ENCODE measurements around the gene DNM3.

The DNM3 gene

DNA sequence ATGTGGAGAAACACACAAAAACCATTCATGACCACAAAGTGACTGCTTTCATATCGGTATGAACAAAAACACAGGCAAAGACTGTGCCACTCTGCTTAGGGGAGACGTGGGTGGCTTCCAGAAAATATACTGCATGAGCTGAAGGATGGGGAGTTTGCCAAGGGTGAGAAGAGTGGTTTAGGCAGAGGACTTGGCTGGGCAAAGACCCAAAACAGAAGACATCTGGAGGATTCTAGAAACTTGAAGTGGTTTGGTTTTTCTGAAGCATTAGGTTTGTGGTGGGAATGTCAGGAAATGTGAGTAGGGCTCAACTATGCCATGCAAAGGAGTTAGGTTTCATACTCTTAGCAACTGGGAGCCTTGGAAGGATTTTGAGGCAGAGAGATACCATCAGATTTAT, 26.6 kb upstream of the DNM3 start:
- ATAC-seq (ENCODE audit: low read depth) (no peak), DNase-seq (ENCODE audit: low spot score) (no peak)
- no peaks in the 10 kb centered on the region for H3K27me3 ChIP-seq (ENCODE audit: insufficient read depth, poor library complexity, severe bottlenecking)
- no peak overlapping the region for H3K4me3 ChIP-seq (ENCODE audit: severe bottlenecking)
- H3K4me1 ChIP-seq (ENCODE audit: insufficient read depth, poor library complexity, severe bottlenecking) = peaks cover 16% of the 10 kb centered on the region
- H3K9me3 ChIP-seq (ENCODE audit: severe bottlenecking) = no peaks in the 10 kb centered on the region
- H3K36me3 ChIP-seq (ENCODE audit: low read depth) = no peaks in the 10 kb centered on the region
- no peak for TF ChIP-seq CTCF (IDR thresholded peaks at IDR 0.05; ENCODE audit: poor library complexity, severe bottlenecking)
- H3K27ac ChIP-seq (ENCODE audit: poor library complexity, severe bottlenecking) = no peak overlapping the region

DNA sequence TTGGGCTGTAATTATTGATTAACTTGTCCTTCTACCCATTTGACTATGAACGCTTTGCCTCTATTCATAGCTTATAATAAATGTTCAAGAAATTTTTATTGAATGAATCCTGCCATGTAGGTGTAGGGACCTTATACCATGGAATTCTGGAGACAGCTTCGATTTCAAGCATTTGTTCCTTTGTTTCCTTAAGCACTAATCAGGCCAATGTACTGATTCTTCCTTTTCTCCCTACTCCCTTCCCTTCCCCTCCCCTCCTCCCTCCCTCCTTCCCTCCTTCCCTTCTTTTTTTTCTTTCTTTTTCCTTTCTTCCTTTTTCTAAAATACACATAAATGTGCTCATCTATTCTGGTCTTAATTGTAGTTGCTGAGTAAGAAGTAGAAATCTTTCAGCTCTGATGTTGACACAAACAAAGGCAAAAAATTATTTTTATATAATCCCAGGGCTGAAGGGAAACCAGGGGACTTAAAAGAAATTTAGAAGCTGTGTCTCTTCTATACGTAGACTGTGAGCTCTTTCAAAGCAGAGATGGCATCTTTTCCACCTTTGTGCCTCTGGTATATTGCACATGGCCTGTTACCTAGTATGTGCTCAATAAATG, 24.9 kb upstream of the DNM3 start:
- no peaks in the 10 kb centered on the region for H3K36me3 ChIP-seq (ENCODE audit: low read depth)
- H3K4me1 ChIP-seq (ENCODE audit: insufficient read depth, poor library complexity, severe bottlenecking) = peaks cover 10% of the 10 kb centered on the region
- H3K27me3 ChIP-seq (ENCODE audit: insufficient read depth, poor library complexity, severe bottlenecking) = no peaks in the 10 kb centered on the region
- DNase-seq (ENCODE audit: low spot score) = no peak
- no peak for ATAC-seq (ENCODE audit: low read depth)
- H3K9me3 ChIP-seq (ENCODE audit: severe bottlenecking) = no peaks in the 10 kb centered on the region
- no peak overlapping the region for H3K4me3 ChIP-seq (ENCODE audit: severe bottlenecking)
- no peak overlapping the region for H3K27ac ChIP-seq (ENCODE audit: poor library complexity, severe bottlenecking)
- TF ChIP-seq CTCF (IDR thresholded peaks at IDR 0.05; ENCODE audit: poor library complexity, severe bottlenecking) = no peak

DNA sequence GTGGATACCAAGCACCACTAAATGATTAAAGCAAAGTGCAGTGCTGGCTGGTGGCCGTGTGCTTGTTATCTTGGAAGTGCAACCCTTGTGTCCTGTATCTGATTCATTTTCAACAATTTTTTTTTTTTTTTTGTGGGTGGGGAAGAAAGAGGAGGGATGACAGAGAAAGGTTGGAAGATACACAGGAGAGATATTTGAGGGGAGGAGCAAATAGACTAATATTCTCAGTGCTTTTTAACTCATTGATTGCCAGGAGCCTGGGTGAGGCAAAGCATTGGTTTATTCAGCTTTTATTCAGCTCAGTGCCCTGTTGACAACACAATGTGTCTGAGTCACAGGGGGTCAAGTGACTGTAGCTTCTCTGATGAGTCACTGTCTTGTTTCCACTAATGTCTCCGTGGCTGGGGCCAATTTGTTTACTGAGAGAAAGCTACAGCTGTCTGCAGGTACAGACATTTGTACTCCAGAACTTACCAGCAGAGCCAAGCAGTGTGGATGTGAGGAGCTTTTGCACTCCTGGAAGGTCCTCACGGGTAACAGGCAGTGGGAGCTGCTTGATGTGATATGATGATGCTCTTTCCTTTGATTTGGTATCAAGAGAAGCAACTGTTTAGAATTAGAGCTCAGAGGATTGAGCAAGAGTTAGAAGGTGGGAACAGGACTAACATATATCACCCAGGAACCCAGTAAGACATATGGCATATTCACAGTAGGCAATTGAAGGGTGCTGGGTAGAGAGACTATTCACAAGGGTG, 23.6 kb upstream of the DNM3 start:
- TF ChIP-seq CTCF (IDR thresholded peaks at IDR 0.05; ENCODE audit: poor library complexity, severe bottlenecking) = no peak
- H3K27me3 ChIP-seq (ENCODE audit: insufficient read depth, poor library complexity, severe bottlenecking) = no peaks in the 10 kb centered on the region
- no peak overlapping the region for H3K4me3 ChIP-seq (ENCODE audit: severe bottlenecking)
- H3K27ac ChIP-seq (ENCODE audit: poor library complexity, severe bottlenecking) = peak overlapping the region; percentile 7
- peak; percentile 96 for ATAC-seq (ENCODE audit: low read depth)
- no peaks in the 10 kb centered on the region for H3K9me3 ChIP-seq (ENCODE audit: severe bottlenecking)
- DNase-seq (ENCODE audit: low spot score) = peak; percentile 66
- peaks cover 10% of the 10 kb centered on the region for H3K4me1 ChIP-seq (ENCODE audit: insufficient read depth, poor library complexity, severe bottlenecking)
- no peaks in the 10 kb centered on the region for H3K36me3 ChIP-seq (ENCODE audit: low read depth)

DNA sequence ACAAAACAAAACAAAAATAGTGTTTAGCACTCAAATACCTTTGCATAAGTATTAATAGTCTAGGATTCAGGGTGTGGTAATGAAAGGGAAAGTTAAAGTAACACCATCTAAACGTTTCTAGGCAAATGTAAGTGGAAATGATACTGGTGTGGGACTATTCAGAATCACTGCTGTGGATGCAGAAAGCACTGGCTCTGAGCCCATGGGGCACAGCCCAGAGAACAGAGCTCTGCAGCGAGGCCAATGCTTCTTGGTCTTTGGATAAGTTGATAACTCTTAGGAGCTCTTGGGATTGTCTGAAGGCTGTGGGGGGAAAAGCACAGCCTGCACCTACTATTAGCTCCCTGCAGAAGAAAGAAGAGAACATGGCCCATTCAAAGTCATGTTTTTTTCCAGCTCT, 21.4 kb upstream of the DNM3 start:
- Histone ChIP-seq H3K9me3 (ENCODE audit: severe bottlenecking) (no peaks in the 10 kb centered on the region), H3K4me3 (ENCODE audit: severe bottlenecking) (no peak overlapping the region), H3K27ac (ENCODE audit: poor library complexity, severe bottlenecking) (no peak overlapping the region), H3K36me3 (ENCODE audit: low read depth) (no peaks in the 10 kb centered on the region), H3K27me3 (ENCODE audit: insufficient read depth, poor library complexity, severe bottlenecking) (no peaks in the 10 kb centered on the region), H3K4me1 (ENCODE audit: insufficient read depth, poor library complexity, severe bottlenecking) (peaks cover 10% of the 10 kb centered on the region)
- TF ChIP-seq CTCF (IDR thresholded peaks at IDR 0.05; ENCODE audit: poor library complexity, severe bottlenecking) = no peak
- ATAC-seq (ENCODE audit: low read depth) (no peak), DNase-seq (ENCODE audit: low spot score) (no peak)

GRCh38 chr1:171826973-171827372, 14.3 kb upstream of the DNM3 start:
- Histone ChIP-seq H3K27me3 (ENCODE audit: insufficient read depth, poor library complexity, severe bottlenecking) (no peaks in the 10 kb centered on the region), H3K27ac (ENCODE audit: poor library complexity, severe bottlenecking) (no peak overlapping the region), H3K4me3 (ENCODE audit: severe bottlenecking) (no peak overlapping the region), H3K4me1 (ENCODE audit: insufficient read depth, poor library complexity, severe bottlenecking) (no peaks in the 10 kb centered on the region), H3K36me3 (ENCODE audit: low read depth) (no peaks in the 10 kb centered on the region), H3K9me3 (ENCODE audit: severe bottlenecking) (no peaks in the 10 kb centered on the region)
- DNase-seq (ENCODE audit: low spot score) (no peak), ATAC-seq (ENCODE audit: low read depth) (no peak)
- TF ChIP-seq CTCF (IDR thresholded peaks at IDR 0.05; ENCODE audit: poor library complexity, severe bottlenecking) = no peak
